Bronchial epithelial cell (primary cell): ENCODE data around the gene CAB39. TPM values are rescaled to one million over a fixed set of nuclear protein-coding genes. Genes with fewer than 3 reads are reported as not detected.
A peak's percentile ranks its signal among the peaks of the same experiment; 100 is the strongest.

Source experiments
- DNase-seq: peaks from one replicate; pipeline ENCODE4 v3.0.0-alpha.2; 2010; ENCODE audit warnings: low read depth
- FAIRE-seq: peaks from 2 replicates; lab custom pipeline; 2011; peaks lifted over from hg19 to GRCh38; lab: Jason Lieb, UNC
- H3K27me3 ChIP-seq: 2 replicates; pipeline ENCODE4 v1.5.1; 2011; ENCODE audit warnings: low read length; ENCODE audit not compliant: control insufficient read depth, insufficient read depth
- H3K36me3 ChIP-seq: 2 replicates; pipeline ENCODE4 v1.5.1; 2011; ENCODE audit warnings: low read length; ENCODE audit not compliant: control insufficient read depth, insufficient read depth
- H3K4me3 ChIP-seq: 2 replicates; pipeline ENCODE4 v1.5.1; 2011; ENCODE audit warnings: mild to moderate bottlenecking, low read depth, low read length, control low read depth
- CTCF ChIP-seq: IDR thresholded peaks from 2 replicates; pipeline ENCODE4 v1.5.1; 2011; ENCODE audit warnings: mild to moderate bottlenecking, moderate library complexity, low read length, control low read depth, inconsistent platforms; ENCODE audit not compliant: insufficient read depth, severe bottlenecking
- total RNA-seq: library from RNA; depleted of rRNA; stranded (reverse); fragments of >200 nt; gene quantifications from 2 replicates; pipeline ENCODE4 v1.2.1, GENCODE V29; 2014

CAB39 gene
- total RNA-seq, 1 donor from 2014 or later = 87.4 TPM

- Histone ChIP-seq H3K27me3 (no peaks in the 10 kb centered on the region), H3K4me3 (no peak overlapping the region), H3K36me3 (no peaks in the 10 kb centered on the region)
- DNase-seq (no peak), FAIRE-seq (no peak)
- TF ChIP-seq CTCF = no peak
Measured at GRCh38 chr2:230678018-230678417, 34.6 kb upstream of the CAB39 start.

- TF ChIP-seq CTCF = no peak
- H3K27me3 ChIP-seq = no peaks in the 10 kb centered on the region
- no peak for FAIRE-seq
Measured at GRCh38 chr2:230678451-230678850, 34.2 kb upstream of the CAB39 start.

GRCh38 chr2:230680463-230681170, 32.0 kb upstream of the CAB39 start:
- Histone ChIP-seq H3K4me3 (no peak overlapping the region), H3K36me3 (no peaks in the 10 kb centered on the region), H3K27me3 (no peaks in the 10 kb centered on the region)
- FAIRE-seq (peak; percentile 47), DNase-seq (peak; percentile 97)
- TF ChIP-seq CTCF = peak; percentile 3

More at GRCh38 chr2:230678451-230678850, 34.2 kb upstream of the CAB39 start:
- H3K4me3 ChIP-seq = no peak overlapping the region
- H3K36me3 ChIP-seq = no peaks in the 10 kb centered on the region
- no peak for DNase-seq

- Histone ChIP-seq H3K4me3 (no peak overlapping the region), H3K27me3 (no peaks in the 10 kb centered on the region), H3K36me3 (no peaks in the 10 kb centered on the region)
- no peak for DNase-seq
- no peak for FAIRE-seq
- no peak for TF ChIP-seq CTCF
Measured at GRCh38 chr2:230681171-230681545, 31.5 kb upstream of the CAB39 start.

- FAIRE-seq (peak; percentile 75), DNase-seq (no peak)
- TF ChIP-seq CTCF = no peak
- H3K27me3 ChIP-seq = no peaks in the 10 kb centered on the region
- H3K36me3 ChIP-seq = no peaks in the 10 kb centered on the region
- H3K4me3 ChIP-seq = no peak overlapping the region
Measured at GRCh38 chr2:230682546-230682945, 30.1 kb upstream of the CAB39 start.
